ENCODE results near the gene ABI3BP. TPM values are rescaled to one million over a fixed set of nuclear protein-coding genes. Genes with fewer than 3 reads are reported as not detected.

Gene ABI3BP
- total RNA-seq, 2 donors from 2014 or later: 16.4 to 34.6 TPM

DNA sequence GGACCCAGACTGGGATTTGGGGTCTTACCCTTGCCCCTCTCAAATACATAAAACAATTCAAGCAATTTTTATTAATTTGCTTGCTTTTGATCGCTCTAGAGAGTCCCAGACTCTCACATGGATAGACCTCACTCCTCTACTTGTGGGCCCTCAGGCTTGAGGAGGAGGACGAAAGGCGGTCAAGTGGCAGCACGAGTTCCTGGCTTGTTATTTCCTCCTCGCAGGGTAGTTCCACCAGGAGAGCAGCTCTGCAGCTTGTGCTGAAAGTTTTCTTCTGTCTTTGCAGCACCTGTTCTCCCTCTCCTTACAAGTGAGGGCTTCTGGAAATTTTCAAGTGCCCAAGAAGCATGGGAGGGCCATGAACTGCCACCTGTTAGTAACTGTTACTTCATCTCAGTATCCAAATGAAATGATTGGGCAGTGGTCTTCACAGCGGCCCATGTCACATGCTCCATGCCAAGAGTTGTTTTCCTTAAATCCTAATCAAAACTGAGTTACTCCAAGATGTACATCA is 22.7 kb downstream of the ABI3BP start:
- TF ChIP-seq CTCF (IDR thresholded peaks at IDR 0.05): no peak
- H3K9me3 ChIP-seq: no peaks in the 10 kb centered on the region
- no peaks in the 10 kb centered on the region for H3K4me1 ChIP-seq
- no peak overlapping the region for H3K4me3 ChIP-seq
- no peaks in the 10 kb centered on the region for H3K36me3 ChIP-seq
- no peak for DNase-seq
- intact Hi-C loops (cut with DNase I): no loop called here
- H3K27ac ChIP-seq: no peak overlapping the region
- H3K27me3 ChIP-seq: no peaks in the 10 kb centered on the region
- H3K9ac ChIP-seq (ENCODE audit: low read depth in 2 of 2, low read length in 2 of 2): no peak overlapping the region

DNA sequence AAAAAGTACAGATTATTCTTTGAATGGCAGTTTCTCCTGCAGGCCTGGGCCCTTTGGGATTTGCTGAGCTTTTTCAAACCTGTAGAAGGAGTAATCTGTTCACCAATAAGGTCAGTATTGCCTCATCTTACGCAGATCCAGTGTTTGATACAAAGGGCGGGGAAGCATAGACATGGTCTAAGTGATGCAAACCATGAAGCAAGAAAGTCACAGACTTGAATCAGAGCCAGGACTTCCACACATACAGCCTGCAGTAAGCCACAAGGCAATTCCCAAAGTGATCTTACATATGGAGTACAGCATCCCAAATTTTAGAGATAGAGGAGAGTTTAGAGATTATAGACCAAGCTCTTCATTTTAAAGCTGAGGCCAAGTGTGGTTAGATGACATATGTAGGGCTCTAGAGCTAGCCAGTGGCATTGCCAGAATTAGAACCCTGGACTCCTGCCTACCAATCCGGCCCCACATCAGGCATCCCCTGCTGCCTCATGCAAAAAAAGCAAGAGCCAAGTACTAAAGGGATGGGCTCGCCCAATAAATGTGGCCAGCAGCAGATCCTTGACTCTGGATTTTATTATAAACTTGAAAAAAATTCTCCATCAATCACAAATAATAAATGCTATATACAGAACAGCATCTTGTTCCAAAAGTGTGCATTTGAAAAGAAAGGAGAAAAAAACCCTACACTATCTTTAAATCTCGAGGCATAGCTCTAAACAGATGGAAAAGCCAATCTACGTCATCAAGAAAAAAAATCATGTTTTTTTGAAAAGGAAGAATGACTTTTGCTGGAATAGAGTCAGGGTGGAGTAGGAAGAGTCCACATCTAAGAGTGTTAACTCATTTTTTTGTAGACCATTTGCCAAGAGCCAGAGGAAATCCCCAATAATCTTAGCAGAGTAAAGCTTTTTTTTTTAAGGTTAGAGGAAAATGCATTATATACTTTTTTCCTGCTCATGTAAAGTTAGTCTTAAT is 24.0 kb downstream of the ABI3BP start:
- H3K27ac ChIP-seq: no peak overlapping the region
- no peaks in the 10 kb centered on the region for H3K36me3 ChIP-seq
- DNase-seq: no peak
- no peak overlapping the region for H3K9ac ChIP-seq (ENCODE audit: low read depth in 2 of 2, low read length in 2 of 2)
- intact Hi-C loops (cut with DNase I): no loop called here
- H3K4me1 ChIP-seq: no peaks in the 10 kb centered on the region
- TF ChIP-seq CTCF (IDR thresholded peaks at IDR 0.05): no peak
- no peak overlapping the region for H3K4me3 ChIP-seq
- no peaks in the 10 kb centered on the region for H3K9me3 ChIP-seq
- no peaks in the 10 kb centered on the region for H3K27me3 ChIP-seq

GRCh38 chr3:100966807-100967206 is 26.4 kb downstream of the ABI3BP start:
- intact Hi-C loops (cut with DNase I): no loop called here
- no peaks in the 10 kb centered on the region for H3K36me3 ChIP-seq
- no peaks in the 10 kb centered on the region for H3K9me3 ChIP-seq
- no peaks in the 10 kb centered on the region for H3K4me1 ChIP-seq
- H3K27me3 ChIP-seq: no peaks in the 10 kb centered on the region
- H3K9ac ChIP-seq (ENCODE audit: low read depth in 2 of 2, low read length in 2 of 2): no peak overlapping the region
- TF ChIP-seq CTCF (IDR thresholded peaks at IDR 0.05): no peak
- DNase-seq: no peak
- no peak overlapping the region for H3K4me3 ChIP-seq
- no peak overlapping the region for H3K27ac ChIP-seq

DNA sequence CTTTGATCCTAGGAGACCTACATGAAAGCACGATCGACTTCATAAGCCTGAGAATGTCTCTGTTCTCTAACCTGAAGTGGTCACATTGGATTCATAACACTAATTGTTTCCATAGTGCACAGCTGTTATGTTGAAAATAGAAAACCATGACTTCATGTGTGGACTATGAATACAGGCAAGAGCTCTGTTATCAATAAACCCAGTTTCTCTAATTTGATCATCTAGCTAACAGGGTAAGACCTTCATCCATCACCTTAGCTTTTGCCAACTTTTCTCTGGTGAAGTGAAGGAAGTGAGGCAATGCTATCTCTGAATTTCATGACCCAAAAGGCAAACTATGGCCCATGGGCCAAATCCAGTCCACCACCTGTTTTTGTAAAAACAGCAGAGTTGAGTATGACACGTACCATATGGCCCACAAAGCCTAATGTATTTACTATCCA is 27.2 kb downstream of the ABI3BP start:
- TF ChIP-seq CTCF (IDR thresholded peaks at IDR 0.05): no peak
- Histone ChIP-seq H3K36me3 (no peaks in the 10 kb centered on the region), H3K9ac (ENCODE audit: low read depth in 2 of 2, low read length in 2 of 2) (no peak overlapping the region), H3K4me3 (no peak overlapping the region), H3K9me3 (no peaks in the 10 kb centered on the region), H3K27ac (no peak overlapping the region), H3K4me1 (no peaks in the 10 kb centered on the region), H3K27me3 (no peaks in the 10 kb centered on the region)
- intact Hi-C loops (cut with DNase I): no loop called here
- no peak for DNase-seq

DNA sequence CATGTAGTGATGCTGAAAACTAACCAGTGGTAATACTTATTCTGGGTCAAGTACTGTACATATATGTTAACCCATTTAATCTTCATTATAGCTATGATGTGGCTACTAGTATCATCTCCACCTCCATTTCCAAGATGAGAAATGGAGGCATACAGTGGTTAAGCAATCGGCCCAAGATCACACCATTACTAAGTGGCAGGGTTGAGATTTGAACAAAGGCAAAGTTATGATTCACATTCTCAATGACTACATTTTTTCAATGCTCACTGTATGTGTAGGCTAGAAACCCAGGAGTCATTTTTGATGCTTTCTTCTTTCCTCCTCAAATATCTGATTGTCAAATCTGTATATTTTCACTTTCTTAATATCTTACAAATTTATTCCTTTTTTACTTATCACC is 30.2 kb downstream of the ABI3BP start:
- Histone ChIP-seq H3K4me1 (no peaks in the 10 kb centered on the region), H3K36me3 (no peaks in the 10 kb centered on the region), H3K9ac (ENCODE audit: low read depth in 2 of 2, low read length in 2 of 2) (no peak overlapping the region), H3K9me3 (no peaks in the 10 kb centered on the region), H3K4me3 (no peak overlapping the region), H3K27me3 (no peaks in the 10 kb centered on the region), H3K27ac (no peak overlapping the region)
- no peak for TF ChIP-seq CTCF (IDR thresholded peaks at IDR 0.05)
- intact Hi-C loops (cut with DNase I): no loop called here
- no peak for DNase-seq

Data from colonic mucosa (tissue), 4 donors.